Stimulated activated CD8-positive, alpha-beta memory T cell treated with anti-CD3 and anti-CD28 coated beads, Interleukin-12 subunit alpha, Interleukin-12 subunit beta, amount 100 ng/mL, for 1 hour (primary cell): Measurements from ENCODE around the gene ASIC1.

ENCODE experiments used
- DNase-seq: peaks from one replicate; pipeline ENCODE4 v3.0.0-alpha.2; 2020; ENCODE audit warnings: low read depth

The ASIC1 gene

GRCh38 chr12:50107416-50108268, 50.2 kb downstream of the ASIC1 start:
- DNase-seq = no peak

DNA sequence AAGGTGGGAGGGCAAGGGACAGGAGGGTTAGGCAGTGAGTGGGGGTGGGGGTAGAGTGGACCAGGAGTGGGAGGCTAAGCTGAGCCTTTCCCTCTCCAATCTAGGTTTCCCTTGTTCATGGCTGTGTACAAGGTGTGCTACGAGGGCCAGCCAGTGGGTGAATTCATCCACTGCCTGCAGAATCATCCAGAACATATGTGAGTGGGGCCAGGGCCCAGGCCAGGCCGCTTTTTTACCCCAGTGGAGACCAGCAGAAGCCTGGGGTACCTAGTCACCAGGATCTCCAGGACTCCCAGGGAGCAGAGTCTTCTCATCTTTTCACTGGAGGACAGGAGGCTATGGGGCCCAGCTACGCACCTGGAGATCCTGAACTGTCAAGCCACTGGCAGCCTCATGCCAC, 51.9 kb downstream of the ASIC1 start:
- no peak for DNase-seq

DNA sequence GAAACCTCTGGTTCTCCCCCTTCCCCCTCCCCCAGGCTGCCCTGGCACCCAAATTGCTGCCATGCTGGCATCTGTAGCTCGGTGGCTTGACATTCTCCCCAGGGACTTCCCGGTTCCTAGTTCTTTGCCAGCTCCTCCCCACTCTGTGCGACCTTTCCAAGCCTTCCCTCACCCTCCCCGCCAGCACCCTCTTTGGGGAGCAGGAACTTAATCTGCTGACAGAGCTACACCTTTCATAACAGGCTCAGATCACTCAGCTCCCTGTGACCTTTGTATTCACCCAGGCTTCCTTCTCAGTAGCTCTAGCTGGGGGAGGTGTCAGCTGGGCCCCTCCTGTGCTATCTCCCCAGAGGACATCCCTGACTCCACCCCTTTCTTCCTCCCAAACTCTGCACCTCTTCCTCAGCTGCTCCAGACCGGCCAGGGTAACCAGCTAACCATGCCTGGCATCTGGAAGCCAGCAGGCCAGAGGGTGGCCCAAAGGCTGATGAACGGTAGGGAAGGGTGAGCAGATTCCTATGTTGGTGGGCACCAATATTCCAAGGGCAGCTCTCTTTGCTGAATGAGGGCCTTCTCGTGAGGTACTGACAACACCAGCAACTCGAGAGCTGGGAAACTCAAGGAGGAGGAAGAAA, 52.8 kb downstream of the ASIC1 start:
- no peak for DNase-seq

DNA sequence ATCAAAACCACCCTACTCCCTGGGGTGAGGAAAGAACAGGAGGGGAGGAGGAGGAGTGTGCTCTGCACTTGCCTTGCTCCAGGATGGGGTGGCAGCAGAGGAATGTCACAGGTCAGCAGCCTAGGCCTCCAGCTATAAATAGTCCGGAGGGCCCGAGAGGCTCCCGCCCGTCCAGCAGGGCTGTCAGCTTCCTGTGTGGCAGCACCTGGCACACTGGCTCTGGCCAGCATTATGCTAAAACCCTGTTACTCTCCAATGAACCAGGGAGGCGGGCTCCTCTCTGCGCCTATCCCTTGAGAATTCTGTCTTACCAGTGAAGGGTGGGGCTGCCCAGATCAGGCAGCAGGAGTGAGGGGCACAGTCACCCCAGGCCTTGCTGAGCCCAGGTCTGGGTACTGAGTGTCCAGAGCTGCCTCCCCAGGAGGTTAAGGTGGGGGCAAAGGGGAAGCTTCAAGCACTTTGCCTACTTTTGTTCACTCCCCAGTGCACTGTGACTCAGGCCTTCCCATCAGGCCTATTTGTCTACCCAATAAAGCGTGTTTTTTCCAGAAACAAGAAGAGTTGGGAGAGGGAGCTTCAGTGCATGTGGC, 53.5 kb downstream of the ASIC1 start:
- DNase-seq = no peak

GRCh38 chr12:50111395-50111692, 53.9 kb downstream of the ASIC1 start:
- DNase-seq = no peak

DNA sequence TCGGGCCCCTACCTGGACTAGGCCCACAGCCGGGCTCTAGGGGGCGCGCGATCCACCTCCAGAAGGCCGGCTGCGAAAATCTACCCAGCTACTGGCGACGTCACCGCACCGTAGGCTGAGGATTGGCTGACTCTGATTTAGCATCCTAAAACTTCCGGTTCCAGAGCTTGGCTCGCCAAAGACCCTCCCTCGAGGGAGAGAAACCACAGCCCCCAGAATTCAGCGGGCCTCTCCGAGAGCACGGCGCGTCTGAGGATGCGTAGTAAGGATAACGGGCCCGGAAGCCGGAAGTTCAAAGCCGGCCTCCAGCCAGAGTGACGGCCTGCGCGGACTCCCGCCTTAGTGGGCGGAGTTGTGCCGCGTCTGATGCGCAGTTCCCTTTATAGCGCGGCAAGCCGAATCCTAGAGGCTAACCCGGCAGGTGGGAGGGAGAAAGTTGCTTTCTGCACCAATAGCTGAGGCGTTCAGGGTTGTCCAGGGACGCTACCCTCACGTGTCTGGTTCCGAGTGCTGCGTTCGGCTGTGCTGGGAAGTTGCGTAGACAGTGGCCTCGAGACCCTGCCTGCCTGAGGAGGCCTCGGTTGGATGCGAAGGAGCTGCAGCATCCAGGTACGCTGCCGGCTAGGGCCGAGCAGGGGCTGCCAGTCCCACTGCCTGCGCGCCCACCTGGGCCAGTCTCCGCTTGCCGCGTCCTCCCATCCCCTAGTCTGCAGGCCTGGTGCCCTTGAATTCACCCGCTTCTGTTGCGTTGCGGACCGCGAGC, 54.5 kb downstream of the ASIC1 start, which contains the start of gene COX14:
Gene COX14, plus strand, starts transcription at position 544 of the 763 bp plus-strand sequence. CDS start 7,808 bp downstream, outside the sequence.
- peak; percentile 97 for DNase-seq

- no peak for DNase-seq
Observed at GRCh38 chr12:50112456-50113218, 55.2 kb downstream of the ASIC1 start.

GRCh38 chr12:50117057-50117622, 59.7 kb downstream of the ASIC1 start:
- DNase-seq = no peak

DNA sequence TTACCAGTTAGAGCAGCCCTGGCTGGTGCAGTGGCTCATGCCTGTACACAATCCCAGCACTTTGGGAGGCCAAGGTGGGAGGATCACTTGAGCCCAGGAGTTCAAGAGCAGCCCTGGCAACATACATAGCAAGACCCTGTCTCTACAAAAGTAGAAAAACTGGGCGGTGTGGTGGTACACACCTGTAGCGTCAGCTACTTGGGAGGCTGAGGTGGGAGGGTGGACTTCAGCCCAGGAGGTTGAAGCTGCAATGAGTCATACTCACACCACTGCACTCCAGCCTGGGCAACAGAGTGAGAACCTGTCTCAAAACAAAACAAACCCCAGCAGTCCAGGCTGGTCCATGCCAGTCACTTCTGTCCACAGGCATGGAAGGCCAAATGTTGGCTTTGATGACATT, 62.0 kb downstream of the ASIC1 start:
- DNase-seq = no peak

DNA sequence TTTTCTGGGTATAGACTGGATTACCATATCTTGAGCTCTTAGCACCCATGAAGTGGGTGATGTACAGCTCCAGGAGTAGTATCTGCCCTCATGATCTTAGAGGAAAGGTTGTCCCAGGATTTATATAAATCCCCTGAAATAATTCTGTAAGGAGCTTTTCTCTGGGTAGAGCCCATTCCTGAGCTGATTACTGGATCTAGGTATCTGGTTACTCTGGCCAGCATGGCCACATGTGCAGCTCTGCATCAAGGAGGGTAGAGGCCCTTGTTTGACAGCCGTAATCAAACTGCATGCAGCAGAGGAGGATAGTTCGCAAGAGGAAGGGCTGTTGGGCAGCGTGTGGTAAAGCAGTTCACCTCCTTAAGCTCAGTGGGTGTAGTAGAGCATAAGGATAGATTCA, 63.1 kb downstream of the ASIC1 start:
- DNase-seq = no peak

DNA sequence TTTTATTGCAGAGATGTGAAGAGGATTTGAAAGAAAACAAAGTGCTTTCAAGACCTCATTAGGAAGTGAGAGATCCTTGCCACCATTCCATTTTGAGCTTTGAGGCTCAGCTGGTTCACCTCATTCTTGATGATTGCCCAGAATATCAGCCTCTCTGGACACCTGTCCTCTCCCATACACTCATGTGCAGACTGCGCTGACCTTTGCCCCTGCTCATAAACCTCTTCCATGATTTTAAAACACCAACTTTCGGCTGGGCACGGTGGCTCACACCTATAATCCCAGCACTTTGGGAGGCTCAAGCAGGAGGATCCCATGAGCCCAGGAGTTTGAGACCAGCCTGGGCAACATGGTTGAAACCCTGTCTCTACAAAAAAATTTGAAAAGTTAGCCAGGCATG, 63.6 kb downstream of the ASIC1 start:
- DNase-seq = no peak

GRCh38 chr12:50121641-50122040, 64.2 kb downstream of the ASIC1 start:
- no peak for DNase-seq

- DNase-seq = no peak
Observed at GRCh38 chr12:50123203-50123602, 65.8 kb downstream of the ASIC1 start.

DNA sequence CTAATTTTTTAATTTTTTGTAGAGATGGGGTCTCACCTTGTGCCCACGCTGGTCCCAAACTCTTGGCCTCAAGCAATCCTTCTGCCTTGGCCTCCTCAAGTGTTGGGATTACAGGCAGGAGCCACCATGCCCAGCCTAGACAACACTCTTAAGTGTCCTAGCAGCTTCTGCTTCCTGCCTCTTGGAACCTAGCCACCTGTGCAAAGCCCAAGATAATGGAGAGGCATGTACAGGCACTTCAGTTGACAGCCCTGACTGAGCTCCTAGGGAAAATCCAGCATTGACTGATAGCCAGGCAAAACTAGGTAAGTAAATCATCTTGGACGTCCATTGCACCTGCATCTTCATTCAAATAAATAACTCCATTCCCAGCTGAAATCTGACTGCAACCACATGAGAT, 70.2 kb downstream of the ASIC1 start:
- DNase-seq = no peak

DNA sequence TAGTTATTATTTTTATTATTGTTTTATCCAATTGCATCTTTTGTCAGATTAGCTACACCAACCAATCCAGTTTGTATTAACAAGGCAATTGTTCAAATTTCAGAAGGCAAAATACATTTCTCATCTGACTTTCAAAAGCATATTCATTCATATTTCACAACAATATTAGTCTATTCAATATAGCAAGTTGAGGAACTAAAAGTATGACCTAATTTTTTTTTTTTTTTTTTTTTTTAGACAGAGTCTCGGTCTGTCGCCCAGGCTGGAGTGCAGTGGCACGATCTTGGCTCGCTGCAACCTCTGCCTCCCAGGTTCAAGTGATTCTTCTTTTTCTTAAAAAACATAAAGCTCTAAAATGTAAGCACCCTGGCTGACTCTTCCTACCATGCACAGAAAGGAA, 71.9 kb downstream of the ASIC1 start:
- DNase-seq = no peak

GRCh38 chr12:50132505-50133135, 75.2 kb downstream of the ASIC1 start:
- no peak for DNase-seq
